Colonic mucosa (tissue), 4 donors: ENCODE results near the gene NDRG4. TPM values are rescaled to one million over a fixed set of nuclear protein-coding genes. Genes with fewer than 3 reads are reported as not detected.

Experiments used
- DNase-seq: peaks from one replicate; pipeline ENCODE4 v3.0.0-alpha.2; 2020
- H3K27ac ChIP-seq: fragments of 200-600 bp; one replicate; pipeline ENCODE4 v1.8.0; 2021
- H3K27me3 ChIP-seq: fragments of 200-600 bp; one replicate; pipeline ENCODE4 v1.8.0; 2021
- H3K36me3 ChIP-seq: fragments of 200-600 bp; one replicate; pipeline ENCODE4 v1.8.0; 2021
- H3K4me1 ChIP-seq: fragments of 200-600 bp; one replicate; pipeline ENCODE4 v1.8.0; 2021; ENCODE audit warnings: mild to moderate bottlenecking
- H3K4me3 ChIP-seq: fragments of 200-600 bp; one replicate; pipeline ENCODE4 v1.8.0; 2021
- H3K9ac ChIP-seq, 2 donors: one replicate each; pipeline ENCODE4 v1.7.0; 2013; ENCODE audit warnings: control low read depth in 2 of 2, low read depth in 2 of 2, low read length in 2 of 2
- H3K9me3 ChIP-seq: fragments of 200-600 bp; one replicate; pipeline ENCODE4 v1.8.0; 2021
- CTCF ChIP-seq: fragments of 200-600 bp; IDR thresholded peaks from one replicate; pipeline ENCODE4 v1.8.0; 2022; ENCODE audit warnings: antibody characterized with exemption, mild to moderate bottlenecking
- intact Hi-C: fragments of 100-400 bp; cut with DNase I; formaldehyde crosslinking; loops from one replicate; pipeline ENCODE4 v1.14.1; 2022
- total RNA-seq, 2 donors: library from RNA; stranded (reverse); fragmentation: NEBNext Ultra II Directional in 1 of 2; extraction: Animal tissue kit (Norgen Biotek cat#: 25700) in 1 of 2; gene quantifications; one replicate each; pipeline ENCODE4 v1.2.1, GENCODE V29; 2021
- donor health status: healthy.
- donor health status: DM: no; HTN: no; CAD: no.
- donor health status: DM: no; HTN: no; CAD: no.

NDRG4 gene
- total RNA-seq, 2 donors from 2014 or later, result 3.0 to 9.8 TPM

GRCh38 chr16:58518083-58518979 is 18.4 kb downstream of the NDRG4 start:
- no peak for DNase-seq
- no peak for TF ChIP-seq CTCF
- no peaks in the 10 kb centered on the region for H3K27me3 ChIP-seq
- intact Hi-C loops, result no loop called here
- H3K9me3 ChIP-seq, result no peaks in the 10 kb centered on the region
- H3K9ac ChIP-seq, result no peak overlapping the region
- H3K4me1 ChIP-seq, result peaks cover 3% of the 10 kb centered on the region
- peaks cover 28% of the 10 kb centered on the region for H3K36me3 ChIP-seq
- no peak overlapping the region for H3K4me3 ChIP-seq
- H3K27ac ChIP-seq, result no peak overlapping the region

- no peak overlapping the region for H3K4me3 ChIP-seq
- no peaks in the 10 kb centered on the region for H3K9me3 ChIP-seq
- no peak overlapping the region for H3K9ac ChIP-seq
- no peak for TF ChIP-seq CTCF
- H3K27ac ChIP-seq, result no peak overlapping the region
- H3K27me3 ChIP-seq, result no peaks in the 10 kb centered on the region
- intact Hi-C loops, result no loop called here
- peaks cover 3% of the 10 kb centered on the region for H3K4me1 ChIP-seq
- DNase-seq, result no peak
- H3K36me3 ChIP-seq, result peaks cover 31% of the 10 kb centered on the region
These were observed 19.0 kb downstream of the NDRG4 start for GRCh38 chr16:58518980-58519368.

- DNase-seq, result no peak
- Histone ChIP-seq H3K27me3 (no peaks in the 10 kb centered on the region), H3K27ac (no peak overlapping the region), H3K9ac (no peak overlapping the region), H3K4me1 (peaks cover 2% of the 10 kb centered on the region), H3K9me3 (no peaks in the 10 kb centered on the region), H3K36me3 (peaks cover 33% of the 10 kb centered on the region), H3K4me3 (no peak overlapping the region)
- intact Hi-C loops, result no loop called here
- TF ChIP-seq CTCF, result no peak
These were observed 19.8 kb downstream of the NDRG4 start for GRCh38 chr16:58519707-58520106.

- peaks cover 16% of the 10 kb centered on the region for H3K36me3 ChIP-seq
These were observed 30.2 kb downstream of the NDRG4 start for GRCh38 chr16:58530179-58530578.

GRCh38 chr16:58532414-58532813 is 32.5 kb downstream of the NDRG4 start:
- H3K36me3 ChIP-seq, result peaks cover 22% of the 10 kb centered on the region
- intact Hi-C loops, result no loop called here

More at GRCh38 chr16:58530179-58530578, 30.2 kb downstream of the NDRG4 start:
- DNase-seq, result no peak
- no peaks in the 10 kb centered on the region for H3K9me3 ChIP-seq
- H3K9ac ChIP-seq, result no peak overlapping the region
- no peak for TF ChIP-seq CTCF
- intact Hi-C loops, result no loop called here
- no peak overlapping the region for H3K4me3 ChIP-seq
- no peak overlapping the region for H3K27ac ChIP-seq
- H3K27me3 ChIP-seq, result no peaks in the 10 kb centered on the region
- no peaks in the 10 kb centered on the region for H3K4me1 ChIP-seq

More at GRCh38 chr16:58532414-58532813, 32.5 kb downstream of the NDRG4 start:
- no peaks in the 10 kb centered on the region for H3K9me3 ChIP-seq
- DNase-seq, result no peak
- H3K27ac ChIP-seq, result no peak overlapping the region
- TF ChIP-seq CTCF, result no peak
- H3K4me1 ChIP-seq, result no peaks in the 10 kb centered on the region
- no peaks in the 10 kb centered on the region for H3K27me3 ChIP-seq
- H3K4me3 ChIP-seq, result no peak overlapping the region
- no peak overlapping the region for H3K9ac ChIP-seq
